CD4-positive, alpha-beta T cell treated with Interleukin-6 at 100 ng/mL for 8 hours (primary cell): ENCODE data around the gene PIEZO1.
"Not testable (repeated sequence)": the region's sequence is repeated elsewhere in the genome, so short reads cannot be mapped to it uniquely, and the experiment has no call there.

Experiments
- DNase-seq: peaks from one replicate; pipeline ENCODE4 v3.0.0-alpha.2; 2020; ENCODE audit warnings: mixed read lengths, low spot score

PIEZO1 gene, protein sequence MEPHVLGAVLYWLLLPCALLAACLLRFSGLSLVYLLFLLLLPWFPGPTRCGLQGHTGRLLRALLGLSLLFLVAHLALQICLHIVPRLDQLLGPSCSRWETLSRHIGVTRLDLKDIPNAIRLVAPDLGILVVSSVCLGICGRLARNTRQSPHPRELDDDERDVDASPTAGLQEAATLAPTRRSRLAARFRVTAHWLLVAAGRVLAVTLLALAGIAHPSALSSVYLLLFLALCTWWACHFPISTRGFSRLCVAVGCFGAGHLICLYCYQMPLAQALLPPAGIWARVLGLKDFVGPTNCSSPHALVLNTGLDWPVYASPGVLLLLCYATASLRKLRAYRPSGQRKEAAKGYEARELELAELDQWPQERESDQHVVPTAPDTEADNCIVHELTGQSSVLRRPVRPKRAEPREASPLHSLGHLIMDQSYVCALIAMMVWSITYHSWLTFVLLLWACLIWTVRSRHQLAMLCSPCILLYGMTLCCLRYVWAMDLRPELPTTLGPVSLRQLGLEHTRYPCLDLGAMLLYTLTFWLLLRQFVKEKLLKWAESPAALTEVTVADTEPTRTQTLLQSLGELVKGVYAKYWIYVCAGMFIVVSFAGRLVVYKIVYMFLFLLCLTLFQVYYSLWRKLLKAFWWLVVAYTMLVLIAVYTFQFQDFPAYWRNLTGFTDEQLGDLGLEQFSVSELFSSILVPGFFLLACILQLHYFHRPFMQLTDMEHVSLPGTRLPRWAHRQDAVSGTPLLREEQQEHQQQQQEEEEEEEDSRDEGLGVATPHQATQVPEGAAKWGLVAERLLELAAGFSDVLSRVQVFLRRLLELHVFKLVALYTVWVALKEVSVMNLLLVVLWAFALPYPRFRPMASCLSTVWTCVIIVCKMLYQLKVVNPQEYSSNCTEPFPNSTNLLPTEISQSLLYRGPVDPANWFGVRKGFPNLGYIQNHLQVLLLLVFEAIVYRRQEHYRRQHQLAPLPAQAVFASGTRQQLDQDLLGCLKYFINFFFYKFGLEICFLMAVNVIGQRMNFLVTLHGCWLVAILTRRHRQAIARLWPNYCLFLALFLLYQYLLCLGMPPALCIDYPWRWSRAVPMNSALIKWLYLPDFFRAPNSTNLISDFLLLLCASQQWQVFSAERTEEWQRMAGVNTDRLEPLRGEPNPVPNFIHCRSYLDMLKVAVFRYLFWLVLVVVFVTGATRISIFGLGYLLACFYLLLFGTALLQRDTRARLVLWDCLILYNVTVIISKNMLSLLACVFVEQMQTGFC (N-terminal part only)

DNA sequence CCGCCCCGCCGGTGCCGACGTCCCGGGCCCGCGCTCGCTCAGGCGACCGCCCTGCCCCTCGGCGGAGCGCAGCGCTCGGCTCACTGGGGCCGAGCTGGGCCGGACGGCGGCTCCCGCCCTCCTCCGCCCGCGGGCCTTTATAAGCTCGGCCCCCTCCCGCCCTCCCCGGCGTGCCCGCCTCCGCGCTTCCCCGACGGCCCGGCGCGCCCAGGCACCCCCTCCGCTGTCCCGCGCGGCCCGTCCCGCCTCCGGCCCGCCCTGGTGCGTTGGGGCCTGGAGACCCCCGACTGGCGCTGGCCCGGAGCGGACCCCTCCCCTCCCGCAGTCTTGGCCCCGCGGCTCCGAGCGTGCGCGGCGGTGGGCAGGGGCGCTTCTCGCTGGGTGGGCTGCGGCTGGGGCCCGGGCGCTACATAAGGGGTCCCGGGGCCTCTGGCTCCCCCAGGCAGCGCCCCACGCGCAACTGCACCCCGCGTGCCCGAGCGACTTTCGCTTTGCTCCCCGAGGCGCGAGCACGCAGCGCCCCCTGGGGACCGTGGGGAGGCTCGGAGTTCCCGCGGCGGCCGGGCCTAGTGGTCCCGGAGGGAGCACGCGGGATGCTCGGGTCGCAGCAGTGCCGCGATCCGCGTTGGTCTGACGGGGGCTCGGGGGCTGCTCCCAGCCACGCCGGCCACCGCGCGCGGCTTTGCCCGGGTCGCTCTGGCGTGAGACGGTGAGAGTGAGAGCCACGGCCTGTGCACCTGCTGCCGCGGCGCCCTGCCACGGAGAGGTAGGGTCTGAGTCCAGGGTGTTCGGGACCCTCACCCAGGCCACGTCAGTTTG is at the start of gene PIEZO1:
TSS of gene PIEZO1 (minus strand) at position 115 of the 819 bp plus-strand sequence. CDS start 256 bp downstream, outside the sequence.
- peak; percentile 82 for DNase-seq

DNA sequence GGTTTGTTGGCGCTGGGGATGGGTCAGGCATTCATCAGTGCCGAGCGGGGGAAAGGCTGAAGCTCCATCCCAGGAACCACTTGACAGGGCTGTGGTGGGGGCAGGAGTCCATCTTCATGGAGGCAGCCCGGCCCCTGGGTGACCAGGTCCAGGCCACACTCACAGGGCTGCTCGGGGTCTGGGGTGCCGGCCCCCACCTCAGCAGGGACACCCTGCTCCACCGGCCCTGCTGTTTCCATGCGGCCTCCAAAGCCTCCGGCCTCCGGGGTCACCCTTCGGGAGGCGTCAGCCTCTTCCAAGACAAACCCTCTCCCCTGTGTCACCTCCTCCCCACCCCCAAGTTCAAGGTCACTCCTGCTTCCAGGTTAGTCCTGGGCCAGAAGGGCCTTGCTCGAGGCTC is 49.6 kb upstream of the PIEZO1 start:
- no peak for DNase-seq

DNA sequence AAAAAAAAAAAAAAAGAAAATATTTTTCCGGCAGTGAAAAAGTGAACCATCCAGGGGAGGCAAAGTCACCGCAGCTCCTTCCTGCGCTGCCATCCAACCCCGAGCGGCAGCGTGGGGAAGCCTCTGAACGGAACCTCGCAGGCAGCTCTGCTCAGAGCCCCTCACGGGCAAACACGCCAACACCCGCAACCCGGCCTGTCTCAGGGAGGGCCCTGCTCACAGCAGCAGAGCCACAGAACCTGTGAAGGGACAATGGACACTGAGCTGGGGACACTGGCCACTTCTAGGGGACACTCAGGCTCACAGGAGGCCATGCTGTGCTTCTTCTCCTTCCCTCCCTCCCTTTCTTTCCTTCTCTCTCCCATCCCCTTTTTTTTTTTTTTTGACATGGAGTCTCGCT is 48.1 kb upstream of the PIEZO1 start:
- no peak for DNase-seq

DNA sequence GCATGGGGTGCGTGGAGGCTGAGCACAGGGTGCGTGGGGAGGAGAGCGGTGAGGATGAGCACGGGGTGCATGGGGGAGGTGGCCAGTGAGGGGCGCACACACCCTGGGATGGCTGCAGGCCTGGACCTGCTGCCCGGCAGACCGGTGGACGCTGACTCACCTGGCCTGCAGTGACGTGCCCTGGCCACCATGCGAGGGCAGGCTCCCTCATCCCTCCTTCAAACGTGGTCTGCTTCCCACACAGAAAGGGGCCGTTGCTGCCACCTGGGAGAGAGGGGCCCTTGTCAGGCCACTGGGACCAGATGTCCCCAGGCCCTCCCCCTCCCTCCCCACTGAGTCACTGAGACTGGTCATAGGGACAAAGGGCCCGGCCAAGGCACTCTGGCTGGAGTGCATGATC is 46.8 kb upstream of the PIEZO1 start:
- DNase-seq, result no peak

- no peak for DNase-seq
Observed at GRCh38 chr16:88830783-88831182, 45.8 kb upstream of the PIEZO1 start.

- no peak for DNase-seq
Observed at GRCh38 chr16:88830258-88830657, 45.2 kb upstream of the PIEZO1 start.

DNA sequence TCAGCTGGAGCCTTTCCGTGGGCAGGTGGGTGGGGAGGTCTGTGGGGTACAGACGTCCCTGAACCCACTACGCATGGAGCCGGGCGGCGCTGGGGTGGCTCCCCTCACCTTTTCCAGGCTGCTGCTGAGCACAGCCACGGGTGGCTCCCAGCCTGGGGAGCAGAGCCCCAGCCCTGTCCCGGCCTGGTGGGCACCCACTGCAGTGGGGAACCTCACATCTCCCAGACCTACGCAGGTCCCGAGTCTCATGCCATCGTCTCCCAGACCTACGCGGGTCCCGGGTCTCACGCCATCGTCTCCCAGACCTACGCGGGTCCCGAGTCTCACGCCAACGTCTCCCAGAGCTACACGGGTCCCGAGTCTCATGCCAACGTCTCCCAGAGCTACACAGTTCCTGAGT is 43.7 kb upstream of the PIEZO1 start:
- no peak for DNase-seq

DNA sequence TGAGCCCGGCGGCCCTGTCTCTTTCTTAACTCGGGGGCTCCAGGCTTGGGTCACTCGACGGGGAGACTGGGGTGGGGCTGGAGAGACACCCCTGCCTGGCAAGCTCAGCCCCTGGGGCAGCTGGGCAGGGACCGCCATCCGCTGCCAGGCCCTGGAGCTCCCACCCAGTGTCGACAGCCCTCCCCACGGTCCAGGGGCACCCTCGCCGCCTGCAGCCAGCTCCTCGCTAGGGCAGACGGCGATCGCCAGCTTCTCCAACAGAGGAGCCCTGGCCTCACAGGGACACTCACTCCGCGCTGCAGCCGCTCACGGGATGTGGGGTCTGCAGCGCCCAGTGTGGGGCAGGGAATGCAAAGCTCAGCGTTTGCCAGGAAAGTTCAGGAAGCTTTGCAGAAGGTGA is 42.7 kb upstream of the PIEZO1 start:
- no peak for DNase-seq

GRCh38 chr16:88826070-88826840 is 41.2 kb upstream of the PIEZO1 start:
- DNase-seq, result no peak

GRCh38 chr16:88825146-88825545 is 40.1 kb upstream of the PIEZO1 start:
- no peak for DNase-seq

GRCh38 chr16:88824256-88825077 is 39.4 kb upstream of the PIEZO1 start:
- no peak for DNase-seq

GRCh38 chr16:88823646-88824045 is 38.6 kb upstream of the PIEZO1 start:
- not testable (repeated sequence) for DNase-seq

DNA sequence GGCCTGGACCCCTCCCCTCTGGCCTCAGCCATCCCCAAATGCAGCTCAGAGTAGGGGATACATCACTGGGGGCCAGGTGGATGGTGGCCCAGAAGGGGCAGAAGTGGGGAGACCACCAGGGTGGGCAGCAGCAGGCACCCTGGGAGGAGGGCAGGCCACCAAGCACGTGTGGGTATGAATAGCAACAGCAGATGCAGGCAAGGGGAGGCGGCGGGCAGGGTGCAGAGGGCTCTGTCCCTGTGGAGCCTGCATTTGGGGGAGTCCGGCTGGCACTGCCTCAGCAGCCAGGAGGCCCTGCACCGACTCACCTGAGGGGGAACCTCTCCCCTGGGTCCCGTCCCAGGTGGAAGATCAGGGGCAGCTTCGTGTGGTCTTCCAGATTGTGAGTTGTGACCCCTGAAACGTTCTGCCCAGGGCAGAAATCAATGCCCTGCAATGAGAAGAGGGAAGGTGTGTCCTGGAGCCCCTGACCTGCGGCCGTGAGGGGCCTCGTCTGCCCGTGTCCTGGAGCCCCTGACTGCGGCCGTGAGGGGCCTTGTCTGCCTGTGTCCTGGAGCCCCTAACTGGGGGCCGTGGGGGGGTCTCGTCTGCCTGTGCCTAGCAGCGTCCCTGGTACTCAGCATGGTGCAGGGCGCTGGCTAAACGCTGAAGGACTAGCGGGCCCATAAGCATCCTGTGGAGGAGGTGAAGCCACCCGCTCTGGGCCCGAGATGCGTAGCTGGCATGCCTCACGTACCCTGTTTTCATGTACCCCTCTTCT is 37.4 kb upstream of the PIEZO1 start:
- DNase-seq, result no peak

DNA sequence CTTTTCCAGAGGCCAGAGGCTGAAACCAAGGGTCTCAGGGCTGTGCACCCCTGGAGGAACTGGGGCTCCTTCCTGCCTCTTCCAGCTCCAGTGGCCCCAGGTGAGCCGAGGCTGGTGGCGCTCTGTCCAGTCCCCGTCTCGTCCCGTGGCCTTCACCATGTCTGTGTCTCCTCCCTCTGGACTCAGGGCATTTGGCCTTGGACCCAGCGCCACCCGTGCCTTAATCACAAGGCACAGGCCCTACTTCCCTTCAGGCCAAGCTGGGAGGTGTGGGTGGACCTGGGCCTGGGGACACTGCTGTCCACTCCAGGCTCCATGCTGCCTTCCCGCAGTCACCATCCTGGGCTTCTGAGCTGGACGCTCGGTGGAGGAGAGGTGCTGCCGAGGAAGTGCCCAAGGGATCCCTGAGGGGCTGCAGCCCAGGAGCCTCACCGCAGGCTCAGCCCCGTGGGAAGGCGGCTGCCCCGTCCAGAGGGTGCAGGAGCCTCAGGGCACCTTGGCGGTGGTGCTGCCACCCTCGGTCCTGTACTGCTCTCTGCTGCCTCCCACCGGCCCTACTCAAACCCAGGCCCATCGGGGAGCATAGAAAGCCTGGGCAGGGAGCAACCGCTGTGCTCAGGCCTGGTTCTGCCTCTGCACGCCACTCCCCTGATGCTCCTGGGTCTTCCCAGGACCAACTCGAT is 36.3 kb upstream of the PIEZO1 start:
- no peak for DNase-seq

GRCh38 chr16:88820385-88821025 is 35.5 kb upstream of the PIEZO1 start:
- DNase-seq, result no peak

- no peak for DNase-seq
Observed at GRCh38 chr16:88819126-88819525, 34.1 kb upstream of the PIEZO1 start.

GRCh38 chr16:88818575-88818874 is 33.5 kb upstream of the PIEZO1 start:
- DNase-seq, result no peak
